PC-9 (cell line): ENCODE results near the gene UNC5C. TPM values are rescaled to one million over a fixed set of nuclear protein-coding genes. Genes with fewer than 3 reads are reported as not detected.

ENCODE experiments used
- BruUV-seq: library from RNA; stranded (reverse); fragments of 400-500 nt; replicated peaks from 2 replicates; lab custom pipeline; 2021; lab: Mats Ljungman, UMichigan
- CTCF ChIA-PET: fragments of 300-600 bp; sonication (Branson Sonifier 250); formaldehyde crosslinking; loops from one replicate; lab custom pipeline; 2022; ENCODE audit warnings: antibody characterized with exemption; lab: Charles Lee
- POLR2A ChIA-PET: fragments of 300-600 bp; sonication (Branson Sonifier 250); formaldehyde crosslinking; loops from one replicate; lab custom pipeline; 2022; ENCODE audit warnings: antibody characterized with exemption; ENCODE audit not compliant: unreplicated experiment; lab: Charles Lee
- DNase-seq, 2 experiments: peaks; one replicate each; pipeline versions ENCODE4 v3.0.0 to v3.0.0-alpha.2; 2015 to 2022; ENCODE audit warnings: mixed read lengths in 1 of 2
- H2AFZ ChIP-seq: fragments of 200-600 bp; sonication (generic); 2 replicates; pipeline ENCODE4 v1.8.1; 2017; ENCODE audit warnings: antibody characterized with exemption
- H3F3A ChIP-seq: fragments of 200-600 bp; sonication (generic); 2 replicates; pipeline ENCODE4 v1.8.1; 2017; ENCODE audit warnings: antibody characterized with exemption, mild to moderate bottlenecking, low read depth; ENCODE audit not compliant: insufficient read depth
- H3K27ac ChIP-seq: fragments of 200-600 bp; sonication (generic); 2 replicates; pipeline ENCODE4 v1.6.1; 2016; ENCODE audit warnings: mixed run types
- H3K27me3 ChIP-seq: fragments of 200-600 bp; sonication (generic); 2 replicates; pipeline ENCODE4 v1.6.1; 2016; ENCODE audit warnings: low read depth, mixed run types; ENCODE audit not compliant: insufficient read depth
- H3K36me3 ChIP-seq: fragments of 200-600 bp; sonication (generic); 2 replicates; pipeline ENCODE4 v1.6.1; 2016; ENCODE audit warnings: low read depth, mixed run types
- H3K4me1 ChIP-seq: fragments of 200-600 bp; sonication (generic); replicated peaks from 2 replicates; pipeline ENCODE4 v1.6.1; 2016; ENCODE audit warnings: mixed run types; ENCODE audit not compliant: insufficient read depth
- H3K4me2 ChIP-seq: fragments of 200-600 bp; sonication (generic); 2 replicates; pipeline ENCODE4 v1.6.1; 2017; ENCODE audit warnings: mixed run types
- H3K4me3 ChIP-seq: fragments of 200-600 bp; sonication (generic); 2 replicates; pipeline ENCODE4 v1.6.1; 2016; ENCODE audit warnings: mixed run types
- H3K79me2 ChIP-seq: fragments of 200-600 bp; sonication (generic); 2 replicates; pipeline ENCODE4 v1.6.1; 2017; ENCODE audit warnings: low read depth, mixed run types
- H3K9me2 ChIP-seq: fragments of 200-600 bp; sonication (generic); 2 replicates; pipeline ENCODE4 v1.8.1; 2017; ENCODE audit warnings: mild to moderate bottlenecking; ENCODE audit not compliant: insufficient read depth
- H3K9me3 ChIP-seq: fragments of 200-600 bp; sonication (generic); 2 replicates; pipeline ENCODE4 v1.8.1; 2016; ENCODE audit warnings: low read depth; ENCODE audit not compliant: insufficient read depth
- H4K20me1 ChIP-seq: fragments of 200-600 bp; sonication (generic); 2 replicates; pipeline ENCODE4 v1.8.1; 2017; ENCODE audit not compliant: insufficient read depth
- EZH2 ChIP-seq: fragments of 200-600 bp; sonication (generic); IDR thresholded peaks from 2 replicates; pipeline ENCODE4 v1.8.0; 2017; ENCODE audit warnings: antibody characterized with exemption, low read depth
- intact Hi-C: fragments of 100-400 bp; cut with micrococcal nuclease; formaldehyde crosslinking; loops from one replicate; pipeline ENCODE4 v1.10.0; 2022; ENCODE audit not compliant: unreplicated experiment
- total RNA-seq: library from RNA; stranded (reverse); gene quantifications from 2 replicates; pipeline ENCODE4 v1.2.3, GENCODE V29; 2021
- TF ChIP-seq, protein P1 (sequence below): fragments of 200-600 bp; sonication (generic); conservative IDR thresholded peaks from 2 replicates; pipeline ENCODE4 v1.6.1; 2017; ENCODE audit warnings: mixed run types, antibody characterized with exemption, mild to moderate bottlenecking, moderate library complexity

UNC5C gene
- total RNA-seq, 1 experiment from 2014 or later: not detected

GRCh38 chr4:95181996-95182306 lies 366.8 kb downstream of the UNC5C start:
- no TSS peak for BruUV-seq
- TF ChIP-seq EZH2: no peak
- TF ChIP-seq, protein P1, sequence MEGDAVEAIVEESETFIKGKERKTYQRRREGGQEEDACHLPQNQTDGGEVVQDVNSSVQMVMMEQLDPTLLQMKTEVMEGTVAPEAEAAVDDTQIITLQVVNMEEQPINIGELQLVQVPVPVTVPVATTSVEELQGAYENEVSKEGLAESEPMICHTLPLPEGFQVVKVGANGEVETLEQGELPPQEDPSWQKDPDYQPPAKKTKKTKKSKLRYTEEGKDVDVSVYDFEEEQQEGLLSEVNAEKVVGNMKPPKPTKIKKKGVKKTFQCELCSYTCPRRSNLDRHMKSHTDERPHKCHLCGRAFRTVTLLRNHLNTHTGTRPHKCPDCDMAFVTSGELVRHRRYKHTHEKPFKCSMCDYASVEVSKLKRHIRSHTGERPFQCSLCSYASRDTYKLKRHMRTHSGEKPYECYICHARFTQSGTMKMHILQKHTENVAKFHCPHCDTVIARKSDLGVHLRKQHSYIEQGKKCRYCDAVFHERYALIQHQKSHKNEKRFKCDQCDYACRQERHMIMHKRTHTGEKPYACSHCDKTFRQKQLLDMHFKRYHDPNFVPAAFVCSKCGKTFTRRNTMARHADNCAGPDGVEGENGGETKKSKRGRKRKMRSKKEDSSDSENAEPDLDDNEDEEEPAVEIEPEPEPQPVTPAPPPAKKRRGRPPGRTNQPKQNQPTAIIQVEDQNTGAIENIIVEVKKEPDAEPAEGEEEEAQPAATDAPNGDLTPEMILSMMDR: no peak

GRCh38 chr4:95181243-95181995 lies 367.4 kb downstream of the UNC5C start:
- Histone ChIP-seq H3K36me3 (no peaks in the 10 kb centered on the region), H3K9me2 (no peaks in the 10 kb centered on the region), H3K4me1 (no peaks in the 10 kb centered on the region), H3K79me2 (no peaks in the 10 kb centered on the region), H3K9me3 (no peaks in the 10 kb centered on the region), H3F3A (no peaks in the 10 kb centered on the region), H3K27ac (no peak overlapping the region), H2AFZ (no peak overlapping the region), H3K4me2 (no peak overlapping the region), H3K27me3 (no peaks in the 10 kb centered on the region), H3K4me3 (no peak overlapping the region), H4K20me1 (no peaks in the 10 kb centered on the region)
- intact Hi-C loops: no loop called here
- TF ChIP-seq EZH2: no peak
- TF ChIP-seq, protein P1: no peak
- DNase-seq: no peak
- CTCF ChIA-PET: no interaction called here
- BruUV-seq: no TSS peak
- POLR2A ChIA-PET: interaction anchor here (0.6 kb wide), 1 partner anchor 37 kb away, joined by 6 read pairs; no protein-coding TSS in a partner anchor

More at GRCh38 chr4:95181996-95182306, 366.8 kb downstream of the UNC5C start:
- Histone ChIP-seq H3K4me2 (no peak overlapping the region), H3K9me3 (no peaks in the 10 kb centered on the region), H3K79me2 (no peaks in the 10 kb centered on the region), H3K27me3 (no peaks in the 10 kb centered on the region), H4K20me1 (no peaks in the 10 kb centered on the region), H3K27ac (no peak overlapping the region), H3K4me3 (no peak overlapping the region), H3K36me3 (no peaks in the 10 kb centered on the region), H3K4me1 (no peaks in the 10 kb centered on the region), H3K9me2 (no peaks in the 10 kb centered on the region), H2AFZ (no peak overlapping the region), H3F3A (no peaks in the 10 kb centered on the region)
- CTCF ChIA-PET: no interaction called here
- intact Hi-C loops: no loop called here
- DNase-seq: no peak
- POLR2A ChIA-PET: no interaction called here

- BruUV-seq: no TSS peak
Measured at GRCh38 chr4:95180531-95181242, 368.1 kb downstream of the UNC5C start.

More at GRCh38 chr4:95180531-95181242, 368.1 kb downstream of the UNC5C start:
- Histone ChIP-seq H3K4me3 (no peak overlapping the region), H2AFZ (no peak overlapping the region), H3K4me1 (no peaks in the 10 kb centered on the region), H3K79me2 (no peaks in the 10 kb centered on the region), H3K27me3 (no peaks in the 10 kb centered on the region), H3K36me3 (no peaks in the 10 kb centered on the region), H4K20me1 (no peaks in the 10 kb centered on the region), H3F3A (no peaks in the 10 kb centered on the region), H3K27ac (no peak overlapping the region), H3K4me2 (no peak overlapping the region), H3K9me3 (no peaks in the 10 kb centered on the region), H3K9me2 (no peaks in the 10 kb centered on the region)
- CTCF ChIA-PET: no interaction called here
- TF ChIP-seq, protein P1: no peak
- no peak for TF ChIP-seq EZH2
- POLR2A ChIA-PET: interaction anchor here (0.6 kb wide), 1 partner anchor 38 kb away, joined by 6 read pairs; no protein-coding TSS in a partner anchor
- no peak for DNase-seq
- intact Hi-C loops: no loop called here
